Measurements from ENCODE around the gene RCN1.

DNA sequence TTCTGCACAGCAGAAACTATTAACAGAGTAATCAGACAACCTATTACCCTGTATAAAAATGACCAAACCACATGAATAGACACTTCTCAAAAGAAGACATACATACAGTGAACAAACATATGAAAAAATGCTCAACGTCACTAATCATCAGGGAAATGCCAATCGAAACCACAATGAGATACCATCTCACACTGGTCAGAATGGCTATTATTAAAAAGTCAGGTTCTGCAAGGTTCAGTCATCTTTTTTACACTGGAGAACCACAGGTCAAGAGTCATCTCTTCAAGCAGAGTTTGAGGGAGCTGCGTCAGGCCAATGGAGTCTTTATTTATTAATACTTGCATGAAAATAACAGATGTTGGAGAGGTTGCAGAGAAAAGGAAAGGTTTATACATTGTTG lies 40.4 kb downstream of the RCN1 start:
- TF ChIP-seq CTCF (IDR thresholded peaks at IDR 0.05 in 4 of 5, conservative IDR thresholded peaks at IDR 0.05 in 1 of 5) (no peak), POLR2A (IDR thresholded peaks at IDR 0.05) (no peak)
